Coronary artery (tissue), 2 donors: Measurements from ENCODE around the gene PKIB.
"Not testable (repeated sequence)": the region's sequence is repeated elsewhere in the genome, so short reads cannot be mapped to it uniquely, and the experiment has no call there.

ENCODE experiments used
- DNase-seq: peaks from one replicate; pipeline ENCODE4 v3.0.0-alpha.2; 2017; ENCODE audit warnings: low spot score
- H3K27ac ChIP-seq, 2 donors: fragments of 200-600 bp; sonication (generic); one replicate each; pipeline ENCODE4 v1.5.1; 2016 to 2019
- H3K4me3 ChIP-seq: fragments of 200-600 bp; sonication (generic); 2 replicates; pipeline ENCODE4 v1.5.1; 2016; ENCODE audit warnings: mild to moderate bottlenecking, moderate library complexity
- CTCF ChIP-seq: fragments of 200-600 bp; sonication (generic); IDR thresholded peaks from one replicate; pipeline ENCODE4 v1.5.1; 2019; ENCODE audit warnings: antibody characterized with exemption

PKIB gene

DNA sequence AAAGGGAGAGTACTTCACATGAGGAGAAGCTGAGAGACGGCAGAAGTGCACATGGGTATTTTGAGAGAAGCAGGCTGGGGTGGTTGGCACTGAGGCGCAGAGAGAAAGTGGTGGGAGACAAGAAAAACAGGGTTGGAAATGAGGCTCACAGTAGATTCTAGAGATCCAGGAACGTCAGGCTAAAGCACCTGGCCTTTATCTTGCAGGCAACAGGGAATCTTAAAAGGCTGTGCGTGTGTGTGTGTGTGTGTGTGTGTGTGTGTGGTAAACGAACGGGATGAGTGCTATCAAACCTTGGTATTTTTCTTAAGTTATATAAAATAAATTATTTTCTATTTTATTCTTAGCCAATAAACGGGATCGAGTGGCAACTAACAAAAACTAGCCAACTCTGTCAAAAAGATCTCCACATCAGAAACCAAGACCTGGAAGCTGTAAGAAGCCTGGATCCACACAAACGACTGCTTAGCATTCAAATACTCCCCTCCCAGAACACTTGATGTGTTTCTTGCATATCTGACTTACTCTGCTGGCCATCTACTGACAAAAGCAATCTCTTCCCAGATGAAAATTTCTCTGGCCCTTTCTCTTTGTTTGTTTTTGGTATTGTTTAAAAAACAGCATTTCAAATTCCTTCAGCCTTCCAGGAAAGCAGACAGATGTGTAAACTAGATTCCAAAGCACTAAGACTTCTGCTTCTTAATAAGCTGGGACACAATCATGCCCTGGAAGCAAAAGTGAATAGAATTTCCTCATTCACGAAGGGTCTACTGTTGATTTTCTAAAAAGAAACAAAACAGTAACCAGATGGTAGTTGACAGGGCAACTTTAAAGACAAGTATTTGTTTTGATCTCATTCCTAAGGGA is 124.6 kb downstream of the PKIB start:
- TF ChIP-seq CTCF = no peak
- Histone ChIP-seq H3K27ac (no peak overlapping the region), H3K4me3 (no peak overlapping the region)
- DNase-seq = no peak

- H3K4me3 ChIP-seq = no peak overlapping the region
- H3K27ac ChIP-seq = no peak overlapping the region
- no peak for TF ChIP-seq CTCF
- no peak for DNase-seq
These were observed 125.4 kb downstream of the PKIB start for GRCh38 chr6:122735582-122735981.

- Histone ChIP-seq H3K4me3 (no peak overlapping the region), H3K27ac (no peak overlapping the region)
- TF ChIP-seq CTCF = no peak
- no peak for DNase-seq
These were observed 126.0 kb downstream of the PKIB start for GRCh38 chr6:122736163-122736562.

DNA sequence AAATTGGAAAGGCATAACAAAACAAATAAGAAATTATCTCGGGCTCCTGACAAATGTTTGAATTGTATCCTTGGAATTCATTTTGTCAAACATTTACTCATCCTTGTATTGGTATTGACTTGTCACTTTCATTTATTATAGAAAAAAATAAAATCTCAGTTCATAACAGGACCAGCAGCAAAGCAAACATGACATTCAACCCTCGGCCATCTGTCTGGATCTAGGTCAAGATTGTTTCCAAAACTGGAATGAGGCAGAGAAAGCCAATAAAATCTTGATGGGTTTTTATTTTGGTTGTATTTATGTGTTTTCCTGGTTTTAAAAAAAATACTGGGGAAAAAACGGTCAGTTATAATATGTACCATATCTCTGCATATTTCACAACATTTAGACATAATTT is 126.4 kb downstream of the PKIB start:
- no peak for DNase-seq
- no peak overlapping the region for H3K4me3 ChIP-seq
- H3K27ac ChIP-seq = no peak overlapping the region

DNA sequence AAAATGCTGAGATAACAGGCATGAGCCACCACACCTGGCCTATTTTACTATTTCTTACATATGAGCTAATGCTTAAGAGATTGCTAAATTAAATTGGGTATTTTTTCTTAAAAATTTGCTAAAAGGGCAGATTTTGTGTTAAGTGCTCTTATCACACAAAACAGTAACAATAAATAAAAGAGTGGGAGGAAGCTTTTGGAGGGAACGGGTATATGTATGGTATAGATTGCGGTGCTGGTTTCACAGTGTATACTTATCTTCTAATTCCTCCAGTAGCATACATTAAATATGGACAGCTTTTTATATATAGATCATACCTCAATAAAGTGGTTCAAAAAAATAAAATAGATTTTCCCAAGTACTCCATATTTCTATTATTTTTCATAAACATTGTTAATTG is 129.9 kb downstream of the PKIB start:
- Histone ChIP-seq H3K4me3 (no peak overlapping the region), H3K27ac (no peak overlapping the region)
- TF ChIP-seq CTCF = no peak
- no peak for DNase-seq

More for the DNA sequence above, 126.4 kb downstream of the PKIB start:
- no peak for TF ChIP-seq CTCF

DNA sequence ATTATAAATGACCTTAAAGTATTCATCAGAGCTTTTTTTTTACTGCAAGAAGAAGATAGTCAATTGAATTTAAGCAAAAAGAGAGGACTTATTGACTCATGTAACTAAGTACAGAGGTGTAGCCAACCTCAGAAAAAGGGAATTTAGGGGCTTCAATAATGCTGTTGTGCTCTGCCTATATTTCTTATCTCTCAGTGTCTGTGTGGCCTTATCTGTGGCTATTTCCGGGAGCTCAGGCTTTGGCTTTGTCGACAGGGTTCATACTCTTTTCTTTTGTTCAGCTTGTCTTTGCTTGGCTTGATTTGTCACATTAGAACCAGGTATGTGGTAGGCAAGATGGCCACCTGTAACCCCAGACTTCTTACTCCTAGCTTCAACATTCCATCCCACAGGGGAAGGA is 130.7 kb downstream of the PKIB start:
- DNase-seq = no peak
- TF ChIP-seq CTCF = no peak
- no peak overlapping the region for H3K27ac ChIP-seq
- H3K4me3 ChIP-seq = no peak overlapping the region

GRCh38 chr6:122744247-122744646 is 134.0 kb downstream of the PKIB start:
- not testable (repeated sequence) for DNase-seq, H3K27ac ChIP-seq, H3K4me3 ChIP-seq

GRCh38 chr6:122744856-122745255 is 134.7 kb downstream of the PKIB start:
- not testable (repeated sequence) for DNase-seq, H3K4me3 ChIP-seq, H3K27ac ChIP-seq
